Stomach smooth muscle (tissue), 2 donors: ENCODE measurements around the gene HCFC2.

Experiments used
- H3K27ac ChIP-seq: one replicate; pipeline ENCODE4 v1.7.0; 2013; ENCODE audit warnings: mild to moderate bottlenecking, low read length, inconsistent platforms
- H3K27me3 ChIP-seq, 2 donors: one replicate each; pipeline ENCODE4 v1.7.0; 2013; ENCODE audit warnings: low read length in 2 of 2; ENCODE audit not compliant: insufficient read depth in 2 of 2, control insufficient read depth in 1 of 2
- H3K36me3 ChIP-seq, 2 donors: one replicate each; pipeline ENCODE4 v1.7.0; 2013; ENCODE audit warnings: low read length in 2 of 2; ENCODE audit not compliant: control insufficient read depth in 2 of 2, insufficient read depth in 2 of 2
- H3K4me1 ChIP-seq: one replicate; pipeline ENCODE4 v1.7.0; 2013; ENCODE audit warnings: low read length; ENCODE audit not compliant: control insufficient read depth, insufficient read depth
- H3K4me3 ChIP-seq, 2 donors: one replicate each; pipeline ENCODE4 v1.7.0; 2013; ENCODE audit warnings: low read length in 2 of 2
- H3K9ac ChIP-seq, 2 donors: one replicate each; pipeline ENCODE4 v1.7.0; 2013; ENCODE audit warnings: low read length in 2 of 2, mild to moderate bottlenecking in 1 of 2
- H3K9me3 ChIP-seq, 2 donors: one replicate each; pipeline ENCODE4 v1.7.0; 2013; ENCODE audit warnings: low read length in 2 of 2; ENCODE audit not compliant: control insufficient read depth in 2 of 2
- donor health status: healthy.
- donor health status: Pancreatic carcinoma.

HCFC2 gene

GRCh38 chr12:104057771-104058197 lies 6.5 kb upstream of the HCFC2 start:
- H3K4me3 ChIP-seq = no peak overlapping the region
- H3K9ac ChIP-seq = no peak overlapping the region
- no peaks in the 10 kb centered on the region for H3K27me3 ChIP-seq
- H3K36me3 ChIP-seq = no peaks in the 10 kb centered on the region
- no peaks in the 10 kb centered on the region for H3K9me3 ChIP-seq
- H3K4me1 ChIP-seq = peaks cover 15% of the 10 kb centered on the region
- H3K27ac ChIP-seq = no peak overlapping the region

- Histone ChIP-seq H3K4me1 (peaks cover 25% of the 10 kb centered on the region), H3K9ac (no peak overlapping the region), H3K36me3 (no peaks in the 10 kb centered on the region), H3K9me3 (no peaks in the 10 kb centered on the region), H3K27ac (no peak overlapping the region), H3K4me3 (no peak overlapping the region), H3K27me3 (no peaks in the 10 kb centered on the region)
Observed at GRCh38 chr12:104058802-104059201, 5.5 kb upstream of the HCFC2 start.

GRCh38 chr12:104059963-104060362 lies 4.4 kb upstream of the HCFC2 start:
- Histone ChIP-seq H3K27ac (no peak overlapping the region), H3K9me3 (no peaks in the 10 kb centered on the region), H3K4me1 (peaks cover 26% of the 10 kb centered on the region), H3K36me3 (no peaks in the 10 kb centered on the region), H3K9ac (no peak overlapping the region), H3K4me3 (no peak overlapping the region), H3K27me3 (no peaks in the 10 kb centered on the region)

DNA sequence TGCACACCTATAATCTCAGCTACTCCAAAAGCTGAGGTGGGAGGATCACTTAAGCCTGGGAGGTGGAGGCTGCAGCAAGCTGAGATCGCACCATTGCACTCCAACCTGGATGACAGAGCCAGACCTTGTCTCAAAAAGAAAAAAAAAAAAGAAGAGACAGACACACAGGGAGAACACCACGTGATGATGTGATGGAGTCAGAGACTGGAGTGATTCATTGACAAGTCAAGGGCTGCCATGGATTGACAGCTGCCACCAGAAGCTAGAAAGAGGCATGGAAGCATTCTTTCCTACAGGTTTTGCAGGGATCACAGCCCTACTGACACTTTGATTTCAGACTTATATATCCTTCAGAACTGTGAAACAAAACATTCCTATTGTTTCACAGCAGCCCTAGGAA lies 3.5 kb upstream of the HCFC2 start:
- no peaks in the 10 kb centered on the region for H3K36me3 ChIP-seq
- H3K27ac ChIP-seq = no peak overlapping the region
- H3K4me1 ChIP-seq = peaks cover 21% of the 10 kb centered on the region
- no peaks in the 10 kb centered on the region for H3K27me3 ChIP-seq
- H3K9me3 ChIP-seq = no peaks in the 10 kb centered on the region
- H3K4me3 ChIP-seq = no peak overlapping the region
- H3K9ac ChIP-seq = no peak overlapping the region

DNA sequence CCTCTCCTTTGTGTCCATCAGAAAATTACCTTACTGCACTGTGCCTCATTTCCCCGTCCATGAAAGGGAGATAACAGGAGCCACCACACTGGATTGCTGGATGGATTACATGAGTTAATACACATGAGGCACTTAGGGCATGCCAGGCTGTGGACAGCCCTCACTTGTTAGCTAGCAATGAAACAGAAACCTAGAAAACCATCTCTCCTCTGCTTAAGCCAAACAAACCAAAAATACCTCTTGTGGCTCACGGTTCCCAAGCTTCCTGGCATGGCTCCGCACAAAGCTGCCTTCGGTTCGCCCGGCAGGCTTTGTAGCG lies 660 bp upstream of the HCFC2 start:
- peak overlapping the region; percentile 85 to 89 for H3K9ac ChIP-seq
- H3K9me3 ChIP-seq = no peaks in the 10 kb centered on the region
- H3K27ac ChIP-seq = peak overlapping the region; percentile 86
- no peaks in the 10 kb centered on the region for H3K27me3 ChIP-seq
- H3K36me3 ChIP-seq = peaks cover 0 to 2% of the 10 kb centered on the region in 2 donors
- H3K4me1 ChIP-seq = peaks cover 20% of the 10 kb centered on the region
- peak overlapping the region; percentile 82 to 93 for H3K4me3 ChIP-seq

DNA sequence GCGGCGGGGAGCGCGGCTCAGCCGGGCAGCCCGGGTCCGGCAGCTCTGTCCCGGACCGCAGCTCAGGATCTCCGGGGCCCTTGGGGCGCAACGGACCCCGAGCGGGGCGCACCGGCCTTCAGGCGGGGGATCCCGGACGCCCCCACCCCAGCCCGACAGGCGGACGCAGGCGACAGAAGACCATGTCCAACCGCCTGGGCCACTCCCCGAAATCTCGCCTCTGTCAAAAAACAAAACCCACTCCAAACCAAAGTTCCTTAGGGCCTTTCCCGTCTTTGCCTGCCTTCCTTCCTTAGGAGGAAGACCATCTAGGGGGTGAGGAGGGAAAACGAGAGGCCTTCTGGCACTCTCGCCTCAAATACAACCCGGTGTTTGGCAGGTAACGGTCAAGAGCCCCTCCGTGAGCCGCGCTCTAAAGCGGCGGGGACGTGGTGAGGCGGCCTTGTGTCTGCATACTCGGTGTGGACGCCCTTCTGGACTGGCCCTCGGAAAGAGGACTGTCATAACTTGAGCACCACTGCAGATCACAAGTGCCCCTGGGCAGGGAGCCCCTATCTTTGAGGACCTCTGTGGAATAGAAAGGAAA lies 604 bp downstream of the HCFC2 start:
- Histone ChIP-seq H3K36me3 (peaks cover 2 to 6% of the 10 kb centered on the region in 2 donors), H3K27ac (peak overlapping the region; percentile 86), H3K9ac (peak overlapping the region; percentile 85 to 91), H3K27me3 (no peaks in the 10 kb centered on the region), H3K9me3 (no peaks in the 10 kb centered on the region), H3K4me3 (peak overlapping the region; percentile 82 to 93), H3K4me1 (peaks cover 20% of the 10 kb centered on the region)

GRCh38 chr12:104072099-104072498 lies 7.8 kb downstream of the HCFC2 start:
- H3K27ac ChIP-seq = no peak overlapping the region
- peaks cover 6 to 10% of the 10 kb centered on the region in 2 donors for H3K36me3 ChIP-seq
- H3K27me3 ChIP-seq = no peaks in the 10 kb centered on the region
- no peaks in the 10 kb centered on the region for H3K9me3 ChIP-seq
- H3K4me1 ChIP-seq = no peaks in the 10 kb centered on the region
- no peak overlapping the region for H3K9ac ChIP-seq
- no peak overlapping the region for H3K4me3 ChIP-seq

GRCh38 chr12:104073699-104074098 lies 9.4 kb downstream of the HCFC2 start:
- Histone ChIP-seq H3K9me3 (no peaks in the 10 kb centered on the region), H3K4me3 (no peak overlapping the region), H3K27me3 (no peaks in the 10 kb centered on the region), H3K36me3 (peaks cover 7 to 10% of the 10 kb centered on the region in 2 donors), H3K9ac (no peak overlapping the region), H3K4me1 (no peaks in the 10 kb centered on the region), H3K27ac (no peak overlapping the region)

- H3K9me3 ChIP-seq = no peaks in the 10 kb centered on the region
Observed at GRCh38 chr12:104079024-104079423, 14.7 kb downstream of the HCFC2 start.

DNA sequence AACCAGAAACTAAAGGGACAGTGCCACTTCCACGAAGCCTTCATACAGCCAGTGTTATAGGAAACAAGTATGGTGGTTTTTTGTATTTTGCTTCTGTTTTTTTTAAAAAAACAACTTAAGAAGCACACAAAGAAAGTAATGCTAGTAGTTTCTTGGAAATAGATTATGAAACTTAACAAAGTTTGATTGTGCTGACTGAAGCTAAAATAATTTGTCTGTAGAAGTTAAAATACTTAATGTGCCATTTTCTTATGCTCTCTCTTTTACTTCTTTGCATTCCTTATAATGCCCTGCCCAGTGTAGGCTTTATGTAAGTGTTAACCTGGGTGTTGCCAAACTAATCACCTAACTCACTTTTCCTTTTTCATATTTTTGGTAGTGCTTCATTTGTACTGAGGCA lies 16.4 kb downstream of the HCFC2 start:
- H3K4me1 ChIP-seq = no peaks in the 10 kb centered on the region
- H3K9me3 ChIP-seq = no peaks in the 10 kb centered on the region
- H3K36me3 ChIP-seq = peaks cover 26 to 33% of the 10 kb centered on the region in 2 donors
- H3K4me3 ChIP-seq = no peak overlapping the region
- H3K27ac ChIP-seq = no peak overlapping the region
- H3K27me3 ChIP-seq = no peaks in the 10 kb centered on the region
- H3K9ac ChIP-seq = no peak overlapping the region

More at GRCh38 chr12:104079024-104079423, 14.7 kb downstream of the HCFC2 start:
- peaks cover 23 to 24% of the 10 kb centered on the region in 2 donors for H3K36me3 ChIP-seq
- no peak overlapping the region for H3K27ac ChIP-seq
- H3K4me1 ChIP-seq = no peaks in the 10 kb centered on the region
- H3K4me3 ChIP-seq = no peak overlapping the region
- no peaks in the 10 kb centered on the region for H3K27me3 ChIP-seq
- no peak overlapping the region for H3K9ac ChIP-seq

DNA sequence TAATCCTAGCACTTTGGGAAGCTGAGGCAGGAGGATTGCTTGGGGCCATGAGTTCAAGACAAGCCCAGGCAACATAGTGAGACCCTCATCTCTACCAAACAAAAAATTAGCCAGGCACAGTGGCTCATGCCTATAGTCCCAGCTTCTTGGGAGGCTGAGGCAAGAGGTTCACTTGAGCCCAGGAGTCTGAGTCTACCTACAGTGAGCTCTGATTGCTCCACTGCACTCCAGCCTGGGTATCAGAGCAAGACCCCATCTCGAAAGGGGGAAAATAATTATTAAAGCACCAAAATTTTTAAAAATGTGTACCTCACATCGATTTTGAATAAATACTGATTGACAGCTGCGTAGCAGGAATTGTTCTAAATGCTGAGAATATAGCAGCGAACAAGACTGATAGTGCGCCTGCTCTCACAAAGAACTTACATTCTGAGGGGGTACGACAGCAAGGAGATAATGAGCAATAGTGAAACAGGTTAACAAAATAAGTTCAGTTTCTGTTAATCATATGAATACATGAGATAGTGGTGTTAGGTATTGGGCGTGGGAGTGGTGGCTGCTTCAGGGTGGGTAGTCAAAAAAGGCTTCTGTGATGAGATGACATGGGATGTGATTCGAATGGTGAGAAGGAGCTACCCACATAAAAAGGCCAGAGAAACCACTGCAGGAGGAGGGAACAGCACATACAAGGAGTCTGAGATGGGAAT lies 19.6 kb downstream of the HCFC2 start:
- no peaks in the 10 kb centered on the region for H3K27me3 ChIP-seq
- no peaks in the 10 kb centered on the region for H3K9me3 ChIP-seq
- no peak overlapping the region for H3K27ac ChIP-seq
- H3K9ac ChIP-seq = no peak overlapping the region
- no peak overlapping the region for H3K4me3 ChIP-seq
- H3K4me1 ChIP-seq = no peaks in the 10 kb centered on the region
- peaks cover 30 to 35% of the 10 kb centered on the region in 2 donors for H3K36me3 ChIP-seq
